Adrenal gland (tissue), 5 donors: ENCODE data around the gene MAP2K6.

Experiments used
- POLR2A ChIP-seq, 2 donors: fragments of 450-650 bp; IDR thresholded peaks; one replicate each; pipeline ENCODE4 v1.6.1; 2017; ENCODE audit warnings: antibody characterized with exemption in 2 of 2, mild to moderate bottlenecking in 2 of 2, moderate library complexity in 1 of 2
- TF ChIP-seq, protein P1 (sequence below), 6 experiments: fragments of 450-650 bp in 4 of 6; fragments of 200-600 bp in 2 of 6; sonication (generic) in 1 of 6; IDR thresholded peaks; 1 replicate in 5 of 6; 2 replicates in 1 of 6; pipeline versions ENCODE4 v1.5.1 to v1.8.0; 2016 to 2021; ENCODE audit warnings: antibody characterized with exemption in 6 of 6, mild to moderate bottlenecking in 2 of 6, moderate library complexity in 1 of 6
- donor health status: DM: no; HTN: no; CAD: no.

GRCh38 chr17:69466905-69467667 is 52.6 kb downstream of the MAP2K6 start:
- TF ChIP-seq, protein P1, sequence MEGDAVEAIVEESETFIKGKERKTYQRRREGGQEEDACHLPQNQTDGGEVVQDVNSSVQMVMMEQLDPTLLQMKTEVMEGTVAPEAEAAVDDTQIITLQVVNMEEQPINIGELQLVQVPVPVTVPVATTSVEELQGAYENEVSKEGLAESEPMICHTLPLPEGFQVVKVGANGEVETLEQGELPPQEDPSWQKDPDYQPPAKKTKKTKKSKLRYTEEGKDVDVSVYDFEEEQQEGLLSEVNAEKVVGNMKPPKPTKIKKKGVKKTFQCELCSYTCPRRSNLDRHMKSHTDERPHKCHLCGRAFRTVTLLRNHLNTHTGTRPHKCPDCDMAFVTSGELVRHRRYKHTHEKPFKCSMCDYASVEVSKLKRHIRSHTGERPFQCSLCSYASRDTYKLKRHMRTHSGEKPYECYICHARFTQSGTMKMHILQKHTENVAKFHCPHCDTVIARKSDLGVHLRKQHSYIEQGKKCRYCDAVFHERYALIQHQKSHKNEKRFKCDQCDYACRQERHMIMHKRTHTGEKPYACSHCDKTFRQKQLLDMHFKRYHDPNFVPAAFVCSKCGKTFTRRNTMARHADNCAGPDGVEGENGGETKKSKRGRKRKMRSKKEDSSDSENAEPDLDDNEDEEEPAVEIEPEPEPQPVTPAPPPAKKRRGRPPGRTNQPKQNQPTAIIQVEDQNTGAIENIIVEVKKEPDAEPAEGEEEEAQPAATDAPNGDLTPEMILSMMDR (IDR thresholded peaks at IDR 0.05): no peak
- TF ChIP-seq POLR2A (IDR thresholded peaks at IDR 0.05): no peak
